ENCODE results near the gene RIOK2.

RIOK2 gene

GRCh38 chr5:97120195-97120594 lies 62.9 kb downstream of the RIOK2 start:
- Histone ChIP-seq H4K20me1 (ENCODE audit: low read depth, low read length) (no peaks in the 10 kb centered on the region), H3K9me2 (replicated peaks; ENCODE audit: insufficient read depth, low read length) (no peaks in the 10 kb centered on the region), H3K27ac (ENCODE audit: low read depth, low read length) (no peak overlapping the region), H3K4me2 (ENCODE audit: low read depth, low read length, poor library complexity, severe bottlenecking) (no peak overlapping the region), H3K36me3 (ENCODE audit: low read length) (no peaks in the 10 kb centered on the region), H3F3A (ENCODE audit: insufficient read depth) (no peaks in the 10 kb centered on the region), H3K9me3 (ENCODE audit: insufficient read depth, low read length) (no peaks in the 10 kb centered on the region), H3K79me2 (ENCODE audit: insufficient read depth, low read length) (no peaks in the 10 kb centered on the region), H2AFZ (ENCODE audit: low read depth, low read length, severe bottlenecking) (no peak overlapping the region), H3K4me3 (ENCODE audit: insufficient read depth, low read length, poor library complexity, severe bottlenecking) (no peak overlapping the region), H3K27me3 (ENCODE audit: low read length) (no peaks in the 10 kb centered on the region), H3K9ac (ENCODE audit: low read length) (no peak overlapping the region)
- TF ChIP-seq EZH2phosphoT487 (conservative IDR thresholded peaks at IDR 0.05; ENCODE audit: low read length) (no peak), CTCF (IDR thresholded peaks at IDR 0.05; ENCODE audit: insufficient read depth, low read length, poor library complexity, severe bottlenecking) (no peak)

- Histone ChIP-seq H2AFZ (ENCODE audit: low read depth, low read length, severe bottlenecking) (no peak overlapping the region), H3F3A (ENCODE audit: insufficient read depth) (no peaks in the 10 kb centered on the region), H4K20me1 (ENCODE audit: low read depth, low read length) (no peaks in the 10 kb centered on the region), H3K9ac (ENCODE audit: low read length) (no peak overlapping the region), H3K27me3 (ENCODE audit: low read length) (no peaks in the 10 kb centered on the region), H3K4me2 (ENCODE audit: low read depth, low read length, poor library complexity, severe bottlenecking) (no peak overlapping the region), H3K4me3 (ENCODE audit: insufficient read depth, low read length, poor library complexity, severe bottlenecking) (no peak overlapping the region), H3K36me3 (ENCODE audit: low read length) (no peaks in the 10 kb centered on the region), H3K9me2 (replicated peaks; ENCODE audit: insufficient read depth, low read length) (no peaks in the 10 kb centered on the region), H3K79me2 (ENCODE audit: insufficient read depth, low read length) (no peaks in the 10 kb centered on the region), H3K9me3 (ENCODE audit: insufficient read depth, low read length) (no peaks in the 10 kb centered on the region), H3K27ac (ENCODE audit: low read depth, low read length) (no peak overlapping the region)
- no peak for TF ChIP-seq EZH2phosphoT487 (conservative IDR thresholded peaks at IDR 0.05; ENCODE audit: low read length)
- TF ChIP-seq CTCF (IDR thresholded peaks at IDR 0.05; ENCODE audit: insufficient read depth, low read length, poor library complexity, severe bottlenecking): no peak
These were observed 64.0 kb downstream of the RIOK2 start for GRCh38 chr5:97119007-97119390.

- Histone ChIP-seq H3K4me2 (ENCODE audit: low read depth, low read length, poor library complexity, severe bottlenecking) (no peak overlapping the region), H3K9me3 (ENCODE audit: insufficient read depth, low read length) (no peaks in the 10 kb centered on the region), H3K79me2 (ENCODE audit: insufficient read depth, low read length) (no peaks in the 10 kb centered on the region), H3K27ac (ENCODE audit: low read depth, low read length) (no peak overlapping the region), H3K9me2 (replicated peaks; ENCODE audit: insufficient read depth, low read length) (no peaks in the 10 kb centered on the region), H3K27me3 (ENCODE audit: low read length) (no peaks in the 10 kb centered on the region), H2AFZ (ENCODE audit: low read depth, low read length, severe bottlenecking) (no peak overlapping the region), H3K36me3 (ENCODE audit: low read length) (no peaks in the 10 kb centered on the region), H3K9ac (ENCODE audit: low read length) (no peak overlapping the region), H3F3A (ENCODE audit: insufficient read depth) (no peaks in the 10 kb centered on the region), H3K4me3 (ENCODE audit: insufficient read depth, low read length, poor library complexity, severe bottlenecking) (no peak overlapping the region), H4K20me1 (ENCODE audit: low read depth, low read length) (no peaks in the 10 kb centered on the region)
- TF ChIP-seq EZH2phosphoT487 (conservative IDR thresholded peaks at IDR 0.05; ENCODE audit: low read length) (no peak), CTCF (IDR thresholded peaks at IDR 0.05; ENCODE audit: insufficient read depth, low read length, poor library complexity, severe bottlenecking) (no peak)
These were observed 64.6 kb downstream of the RIOK2 start for GRCh38 chr5:97118261-97119006.

All from SU-DHL-6 (cell line).